Sigmoid colon (tissue), 7 donors: ENCODE results near the gene GJC1. TPM values are rescaled to one million over a fixed set of nuclear protein-coding genes. Genes with fewer than 3 reads are reported as not detected.

Source experiments
- DNase-seq: peaks from one replicate; pipeline ENCODE4 v3.0.0-alpha.2; 2019
- H3K27ac ChIP-seq, 4 donors: fragments of 200-600 bp; sonication (generic); one replicate each; pipeline ENCODE4 v1.5.1; 2016 to 2019; ENCODE audit warnings: mild to moderate bottlenecking in 1 of 4
- H3K27me3 ChIP-seq, 3 donors: fragments of 200-600 bp; sonication (generic); one replicate each; pipeline ENCODE4 v1.5.1; 2019; ENCODE audit warnings: mild to moderate bottlenecking in 1 of 3
- H3K36me3 ChIP-seq, 4 donors: fragments of 200-600 bp; sonication (generic); one replicate each; pipeline ENCODE4 v1.5.1; 2016 to 2019
- H3K4me1 ChIP-seq, 4 donors: fragments of 200-600 bp; sonication (generic); one replicate each; pipeline ENCODE4 v1.5.1; 2017 to 2019
- H3K4me3 ChIP-seq, 4 donors: fragments of 200-600 bp; sonication (generic); one replicate each; pipeline ENCODE4 v1.5.1; 2017 to 2019; ENCODE audit warnings: mild to moderate bottlenecking in 2 of 4, moderate library complexity in 1 of 4
- H3K9me3 ChIP-seq, 4 donors: fragments of 200-600 bp in 3 of 4; sonication (generic) in 3 of 4; one replicate each; pipeline versions ENCODE4 v1.5.1 to v1.6.1; 2013 to 2019
- EP300 ChIP-seq, 4 donors: sonication (generic); formaldehyde crosslinking; IDR thresholded peaks; one replicate each; pipeline ENCODE4 v1.6.1; 2017; ENCODE audit warnings: antibody characterized with exemption in 4 of 4
- POLR2A ChIP-seq, 2 donors: fragments of 450-650 bp; IDR thresholded peaks; one replicate each; pipeline ENCODE4 v1.6.1; 2016; ENCODE audit warnings: antibody characterized with exemption in 2 of 2, mild to moderate bottlenecking in 2 of 2, moderate library complexity in 2 of 2
- POLR2AphosphoS5 ChIP-seq, 4 donors: sonication (generic); formaldehyde crosslinking; IDR thresholded peaks; one replicate each; pipeline ENCODE4 v1.6.1; 2017; ENCODE audit warnings: antibody characterized with exemption in 4 of 4
- WGBS, 2 donors: extraction: QIAGEN DNeasy Blood & Tissue Kit; methylation state at CpG; one replicate each; pipeline ENCODE4 v1.1.7; 2013; 5-methylcytosine and 5-hydroxymethylcytosine counted together
- intact Hi-C: fragments of 100-400 bp; cut with DNase I; formaldehyde crosslinking; loops from one replicate; pipeline ENCODE4 v1.15.1; 2023
- polyA plus RNA-seq, 3 donors: library from polyadenylated mRNA; stranded (reverse); fragments of 200-250 nt; gene quantifications; one replicate each; pipeline ENCODE4 v1.2.3, GENCODE V29; 2013
- total RNA-seq, 4 donors: library from RNA; depleted of rRNA; stranded (reverse); fragments of >200 nt; gene quantifications; one replicate each; pipeline ENCODE4 v1.1.0, GENCODE V29; 2016
- TF ChIP-seq, protein P1 (sequence below), 4 experiments: fragments of 450-650 bp in 3 of 4; fragments of 200-600 bp in 1 of 4; IDR thresholded peaks; one replicate each; pipeline ENCODE4 v1.5.1; 2016 to 2019; ENCODE audit warnings: antibody characterized with exemption in 4 of 4, mild to moderate bottlenecking in 3 of 4, moderate library complexity in 2 of 4
- donor health status: healthy with polysubstance abuse.
- donor health status: Bipolar disorder and iron deficiency.
- donor health status: healthy.

GJC1 gene
- total and polyA plus RNA-seq, 7 donors: 0.23 to 134 (median 68.0) TPM

DNA sequence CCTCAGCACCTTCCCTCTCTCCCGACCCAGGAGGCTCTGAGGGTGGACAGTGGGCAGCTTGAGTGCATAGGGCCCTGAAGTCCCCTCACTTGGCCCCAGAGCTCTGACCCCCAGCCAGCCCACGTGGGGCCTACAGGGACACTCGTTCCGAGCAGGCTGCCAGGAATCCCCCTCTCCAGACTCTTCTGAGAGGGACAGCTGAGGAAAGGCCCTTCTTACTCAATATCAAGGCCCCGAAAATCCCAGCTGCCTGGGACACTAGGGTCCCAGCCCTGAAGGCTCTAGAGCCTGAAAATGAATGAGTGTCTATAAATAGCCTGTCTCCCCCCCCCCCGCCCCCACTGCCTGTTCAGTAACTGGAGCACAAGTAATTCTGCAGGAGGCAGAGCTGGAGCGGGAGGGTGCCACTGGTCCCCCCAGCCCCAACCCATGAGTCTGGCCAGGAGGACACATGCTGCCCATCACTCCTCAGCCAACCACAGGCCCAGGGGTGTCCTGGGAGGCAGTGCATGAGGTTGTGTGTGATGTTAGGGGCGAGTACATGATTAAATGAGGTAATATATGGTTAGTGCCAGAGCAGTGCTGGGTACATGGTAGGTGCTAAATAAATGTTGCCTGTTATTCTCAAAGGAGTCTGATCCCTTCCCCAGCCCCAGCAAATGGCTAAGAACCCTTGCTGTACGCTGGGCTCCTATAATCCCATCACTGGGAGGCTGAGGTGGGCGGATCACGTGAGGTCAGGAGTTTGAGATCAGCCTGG is 59.7 kb downstream of the GJC1 start:
- no peak overlapping the region for H3K4me3 ChIP-seq
- TF ChIP-seq POLR2AphosphoS5 (IDR thresholded peaks at IDR 0.05): no peak
- H3K27ac ChIP-seq: no peak overlapping the region
- 58 to 72% methylated on average over 10 to 11 of the region's 11 CpGs for WGBS, 2 donors
- no peak for DNase-seq
- intact Hi-C loops: no loop called here
- no peaks in the 10 kb centered on the region for H3K36me3 ChIP-seq
- peaks cover 5 to 10% (median 9%) of the 10 kb centered on the region in 3 donors for H3K27me3 ChIP-seq
- H3K9me3 ChIP-seq: no peaks in the 10 kb centered on the region
- H3K4me1 ChIP-seq: peaks cover 0 to 14% (median 5%) of the 10 kb centered on the region in 4 donors

DNA sequence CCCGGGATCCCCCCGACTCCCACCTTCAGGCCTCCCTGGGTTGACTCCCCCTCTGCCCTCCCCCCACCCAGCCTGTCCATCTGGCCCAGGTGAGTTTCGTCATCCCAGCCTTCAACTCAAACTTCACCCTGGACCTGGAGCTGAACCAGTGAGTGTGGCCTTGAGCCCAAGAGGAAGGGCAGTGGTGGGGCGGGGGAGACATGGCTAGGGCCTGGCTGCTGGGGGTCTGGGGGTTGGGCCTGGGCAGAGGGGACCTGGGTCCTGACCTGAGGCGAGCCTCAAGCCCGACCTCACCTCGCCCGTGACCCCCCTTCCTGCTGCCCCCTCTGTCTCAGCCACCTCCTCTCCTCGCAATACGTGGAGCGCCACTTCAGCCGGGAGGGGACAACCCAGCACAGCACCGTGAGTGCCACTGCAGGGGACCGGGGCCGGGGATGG is 60.4 kb downstream of the GJC1 start:
- H3K4me3 ChIP-seq: no peak overlapping the region
- TF ChIP-seq, protein P1, sequence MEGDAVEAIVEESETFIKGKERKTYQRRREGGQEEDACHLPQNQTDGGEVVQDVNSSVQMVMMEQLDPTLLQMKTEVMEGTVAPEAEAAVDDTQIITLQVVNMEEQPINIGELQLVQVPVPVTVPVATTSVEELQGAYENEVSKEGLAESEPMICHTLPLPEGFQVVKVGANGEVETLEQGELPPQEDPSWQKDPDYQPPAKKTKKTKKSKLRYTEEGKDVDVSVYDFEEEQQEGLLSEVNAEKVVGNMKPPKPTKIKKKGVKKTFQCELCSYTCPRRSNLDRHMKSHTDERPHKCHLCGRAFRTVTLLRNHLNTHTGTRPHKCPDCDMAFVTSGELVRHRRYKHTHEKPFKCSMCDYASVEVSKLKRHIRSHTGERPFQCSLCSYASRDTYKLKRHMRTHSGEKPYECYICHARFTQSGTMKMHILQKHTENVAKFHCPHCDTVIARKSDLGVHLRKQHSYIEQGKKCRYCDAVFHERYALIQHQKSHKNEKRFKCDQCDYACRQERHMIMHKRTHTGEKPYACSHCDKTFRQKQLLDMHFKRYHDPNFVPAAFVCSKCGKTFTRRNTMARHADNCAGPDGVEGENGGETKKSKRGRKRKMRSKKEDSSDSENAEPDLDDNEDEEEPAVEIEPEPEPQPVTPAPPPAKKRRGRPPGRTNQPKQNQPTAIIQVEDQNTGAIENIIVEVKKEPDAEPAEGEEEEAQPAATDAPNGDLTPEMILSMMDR (IDR thresholded peaks at IDR 0.05): no peak
- TF ChIP-seq POLR2A (IDR thresholded peaks at IDR 0.05): no peak
- no peak for TF ChIP-seq EP300 (IDR thresholded peaks at IDR 0.05)
- TF ChIP-seq POLR2AphosphoS5 (IDR thresholded peaks at IDR 0.05): no peak
- H3K4me1 ChIP-seq: peaks cover 0 to 7% (median 0%) of the 10 kb centered on the region in 4 donors
- intact Hi-C loops: no loop called here
- H3K9me3 ChIP-seq: no peaks in the 10 kb centered on the region
- 45 to 70% methylated on average over 15 of the region's 15 CpGs for WGBS, 2 donors
- H3K27ac ChIP-seq: no peak overlapping the region
- peaks cover 5 to 10% (median 9%) of the 10 kb centered on the region in 3 donors for H3K27me3 ChIP-seq
- DNase-seq: no peak
- H3K36me3 ChIP-seq: no peaks in the 10 kb centered on the region

DNA sequence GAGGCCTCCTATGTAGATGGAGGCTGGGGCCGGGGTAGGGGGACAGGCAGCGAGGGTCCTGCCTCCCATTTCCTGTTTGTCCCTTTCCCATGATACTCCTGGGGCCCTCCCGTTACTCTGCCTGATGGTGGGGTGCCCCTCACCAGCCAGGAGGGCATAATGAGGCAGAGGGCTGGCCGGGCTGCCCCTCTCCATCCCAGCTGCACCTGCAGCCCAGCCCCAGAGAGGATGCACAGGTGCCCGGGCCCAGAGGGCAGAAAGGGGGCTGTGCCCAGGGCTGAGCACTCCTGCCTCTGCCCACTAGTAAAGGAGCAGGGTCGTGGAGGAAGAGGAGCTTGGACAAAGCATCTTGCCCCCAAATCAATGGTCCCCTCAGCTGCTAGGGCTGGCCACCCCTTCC is 60.9 kb downstream of the GJC1 start:
- TF ChIP-seq, protein P1 (IDR thresholded peaks at IDR 0.05): no peak
- TF ChIP-seq POLR2AphosphoS5 (IDR thresholded peaks at IDR 0.05) (no peak), EP300 (IDR thresholded peaks at IDR 0.05) (no peak), POLR2A (IDR thresholded peaks at IDR 0.05) (no peak)
- intact Hi-C loops: no loop called here
- no peaks in the 10 kb centered on the region for H3K36me3 ChIP-seq

DNA sequence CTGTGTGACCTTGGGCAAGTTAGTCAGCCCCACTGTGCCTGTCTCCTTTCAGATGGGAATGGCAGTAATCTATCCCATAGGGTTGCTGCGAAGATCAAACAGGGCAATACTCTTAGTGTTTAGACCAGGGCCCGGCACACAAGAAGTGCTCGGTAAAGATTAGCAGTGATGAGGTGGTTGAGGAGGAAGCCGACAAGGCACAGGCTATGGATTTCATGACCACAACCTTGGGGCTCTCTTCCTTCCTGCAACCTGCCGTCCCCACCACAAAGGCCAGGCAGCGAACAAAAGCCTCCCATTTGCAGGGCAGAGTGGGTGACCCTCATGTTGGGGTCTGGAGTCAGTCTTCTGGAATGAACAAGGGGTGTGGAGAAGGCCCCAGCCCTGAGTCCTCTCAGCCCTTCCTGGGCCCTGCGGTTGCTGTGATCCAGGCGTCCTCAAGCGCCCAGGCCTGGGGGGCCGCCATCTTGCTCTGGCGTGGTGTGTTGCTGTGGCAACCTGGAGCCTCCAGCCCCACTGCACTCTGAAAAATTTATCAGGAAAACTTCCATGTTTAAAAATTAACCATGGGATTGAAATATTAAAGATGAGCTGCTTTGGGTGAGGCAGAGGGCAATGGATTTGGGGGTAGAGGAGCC is 61.5 kb downstream of the GJC1 start:
- no peak for DNase-seq
- intact Hi-C loops: no loop called here
- Histone ChIP-seq H3K9me3 (no peaks in the 10 kb centered on the region), H3K27me3 (peaks cover 5 to 10% (median 9%) of the 10 kb centered on the region in 3 donors), H3K27ac (no peak overlapping the region), H3K36me3 (no peaks in the 10 kb centered on the region), H3K4me1 (no peaks in the 10 kb centered on the region), H3K4me3 (no peak overlapping the region)
- 55 to 78% methylated on average over 11 of the region's 11 CpGs for WGBS, 2 donors
- no peak for TF ChIP-seq POLR2AphosphoS5 (IDR thresholded peaks at IDR 0.05)
- no peak for TF ChIP-seq EP300 (IDR thresholded peaks at IDR 0.05)
- TF ChIP-seq, protein P1 (IDR thresholded peaks at IDR 0.05): no peak
- TF ChIP-seq POLR2A (IDR thresholded peaks at IDR 0.05): no peak

More for the DNA sequence above, 60.9 kb downstream of the GJC1 start:
- Histone ChIP-seq H3K27me3 (peaks cover 5 to 10% (median 9%) of the 10 kb centered on the region in 3 donors), H3K9me3 (no peaks in the 10 kb centered on the region), H3K27ac (no peak overlapping the region), H3K4me3 (no peak overlapping the region), H3K4me1 (peaks cover 0 to 2% (median 0%) of the 10 kb centered on the region in 4 donors)
- no peak for DNase-seq
- WGBS, 2 donors: 41 to 68% methylated on average over 6 of the region's 6 CpGs

DNA sequence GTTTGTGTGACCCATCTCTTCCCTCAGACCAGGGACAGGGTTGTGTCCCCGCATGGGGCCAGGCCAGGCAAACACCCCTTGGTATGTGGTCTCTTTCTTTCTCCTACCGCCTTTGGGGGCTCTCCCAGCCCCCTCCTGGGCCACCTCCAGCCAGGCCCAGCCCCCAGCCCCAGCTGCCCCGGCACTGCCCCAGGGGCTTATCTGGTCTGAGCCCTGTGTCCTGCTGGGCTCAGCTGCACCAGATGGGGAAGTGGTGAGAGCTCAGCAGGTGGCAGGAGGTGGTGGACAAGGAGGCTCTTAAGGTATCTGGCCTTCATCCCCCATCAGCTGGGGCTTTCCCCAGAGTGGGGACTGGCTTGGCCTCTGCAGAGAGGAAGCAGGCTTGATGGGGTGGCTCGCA is 62.6 kb downstream of the GJC1 start:
- H3K27me3 ChIP-seq: peaks cover under 1 to 10% (median 6%) of the 10 kb centered on the region in 3 donors
- TF ChIP-seq, protein P1 (IDR thresholded peaks at IDR 0.05): no peak
- TF ChIP-seq EP300 (IDR thresholded peaks at IDR 0.05) (no peak), POLR2A (IDR thresholded peaks at IDR 0.05) (no peak), POLR2AphosphoS5 (IDR thresholded peaks at IDR 0.05) (no peak)
- no peak overlapping the region for H3K4me3 ChIP-seq
- no peaks in the 10 kb centered on the region for H3K9me3 ChIP-seq
- intact Hi-C loops: no loop called here
- no peak for DNase-seq
- H3K36me3 ChIP-seq: no peaks in the 10 kb centered on the region
- H3K27ac ChIP-seq: no peak overlapping the region
- no peaks in the 10 kb centered on the region for H3K4me1 ChIP-seq
- WGBS, 2 donors: 44 to 48% methylated on average over 4 of the region's 4 CpGs
